GM12875 (cell line): ENCODE measurements around the gene MBD3L2.

ENCODE experiments used
- H3K4me3 ChIP-seq: one replicate; pipeline ENCODE4 v1.5.1; 2011; ENCODE audit warnings: low read depth, low read length, control low read depth
- TF ChIP-seq, protein P1 (sequence below): IDR thresholded peaks from 2 replicates; pipeline ENCODE4 v1.5.1; 2011; ENCODE audit warnings: low read depth, mild to moderate bottlenecking, control low read depth, inconsistent platforms, low read length, moderate library complexity, borderline replicate concordance; ENCODE audit not compliant: insufficient read depth

MBD3L2 gene

GRCh38 chr19:7098701-7099596 is 49.8 kb downstream of the MBD3L2 start:
- peak overlapping the region; percentile 83 for H3K4me3 ChIP-seq
- TF ChIP-seq, protein P1, sequence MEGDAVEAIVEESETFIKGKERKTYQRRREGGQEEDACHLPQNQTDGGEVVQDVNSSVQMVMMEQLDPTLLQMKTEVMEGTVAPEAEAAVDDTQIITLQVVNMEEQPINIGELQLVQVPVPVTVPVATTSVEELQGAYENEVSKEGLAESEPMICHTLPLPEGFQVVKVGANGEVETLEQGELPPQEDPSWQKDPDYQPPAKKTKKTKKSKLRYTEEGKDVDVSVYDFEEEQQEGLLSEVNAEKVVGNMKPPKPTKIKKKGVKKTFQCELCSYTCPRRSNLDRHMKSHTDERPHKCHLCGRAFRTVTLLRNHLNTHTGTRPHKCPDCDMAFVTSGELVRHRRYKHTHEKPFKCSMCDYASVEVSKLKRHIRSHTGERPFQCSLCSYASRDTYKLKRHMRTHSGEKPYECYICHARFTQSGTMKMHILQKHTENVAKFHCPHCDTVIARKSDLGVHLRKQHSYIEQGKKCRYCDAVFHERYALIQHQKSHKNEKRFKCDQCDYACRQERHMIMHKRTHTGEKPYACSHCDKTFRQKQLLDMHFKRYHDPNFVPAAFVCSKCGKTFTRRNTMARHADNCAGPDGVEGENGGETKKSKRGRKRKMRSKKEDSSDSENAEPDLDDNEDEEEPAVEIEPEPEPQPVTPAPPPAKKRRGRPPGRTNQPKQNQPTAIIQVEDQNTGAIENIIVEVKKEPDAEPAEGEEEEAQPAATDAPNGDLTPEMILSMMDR = no peak

DNA sequence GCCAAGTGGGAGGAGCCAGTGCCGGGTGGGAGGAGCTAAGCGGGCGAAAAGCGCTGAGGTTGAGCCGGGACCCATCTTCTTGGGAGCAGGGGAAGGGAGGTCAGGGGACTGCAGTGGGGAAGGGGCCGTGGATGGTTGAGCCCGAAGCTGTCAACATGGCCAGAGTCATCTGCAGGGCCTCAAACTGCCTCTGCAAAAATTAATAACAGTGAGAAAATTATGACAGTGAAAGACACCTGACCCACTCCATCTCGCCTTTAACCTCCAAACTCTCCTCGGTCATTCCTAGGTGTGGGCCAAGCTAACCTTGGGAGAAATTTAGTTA is 50.4 kb downstream of the MBD3L2 start:
- TF ChIP-seq, protein P1 = no peak
- H3K4me3 ChIP-seq = peak overlapping the region; percentile 83
